H9 (cell line): Measurements from ENCODE around the gene TECRL. TPM values are rescaled to one million over a fixed set of nuclear protein-coding genes. Genes with fewer than 3 reads are reported as not detected.

Experiments
- DNase-seq: peaks from one replicate; pipeline ENCODE4 v3.0.0-alpha.2; 2017
- H2AFZ ChIP-seq: one replicate; pipeline ENCODE4 v1.6.1; 2013; ENCODE audit warnings: mild to moderate bottlenecking, low read length, control low read depth, moderate library complexity
- H2AK5ac ChIP-seq: 2 replicates; pipeline ENCODE4 v1.6.1; 2013; ENCODE audit warnings: low read length, control low read depth, mixed read lengths; ENCODE audit not compliant: insufficient read length
- H2BK120ac ChIP-seq: one replicate; pipeline ENCODE4 v1.6.1; 2013; ENCODE audit warnings: low read depth, mild to moderate bottlenecking, low read length, control low read depth, inconsistent platforms; ENCODE audit not compliant: poor library complexity, severe bottlenecking
- H2BK12ac ChIP-seq: 2 replicates; pipeline ENCODE4 v1.6.1; 2013; ENCODE audit warnings: low read length, control low read depth, mixed read lengths, low read depth; ENCODE audit not compliant: insufficient read length
- H2BK15ac ChIP-seq: 2 replicates; pipeline ENCODE4 v1.6.1; 2013; ENCODE audit warnings: low read depth, low read length, control low read depth
- H2BK20ac ChIP-seq: one replicate; pipeline ENCODE4 v1.6.1; 2013; ENCODE audit warnings: low read depth, mild to moderate bottlenecking, low read length, control low read depth, inconsistent platforms; ENCODE audit not compliant: poor library complexity, severe bottlenecking
- H2BK5ac ChIP-seq: 2 replicates; pipeline ENCODE4 v1.6.1; 2013; ENCODE audit warnings: low read length, control low read depth, mixed read lengths; ENCODE audit not compliant: insufficient read length
- H3K14ac ChIP-seq: 2 replicates; pipeline ENCODE4 v1.6.1; 2013; ENCODE audit warnings: low read length, control low read depth; ENCODE audit not compliant: insufficient read depth
- H3K18ac ChIP-seq: 2 replicates; pipeline ENCODE4 v1.6.1; 2013; ENCODE audit warnings: low read depth, mild to moderate bottlenecking, mixed read lengths, low read length, control low read depth; ENCODE audit not compliant: insufficient read length
- H3K23ac ChIP-seq: 2 replicates; pipeline ENCODE4 v1.6.1; 2013; ENCODE audit warnings: low read length, control low read depth, mixed read lengths, low read depth; ENCODE audit not compliant: insufficient read length
- H3K23me2 ChIP-seq: 2 replicates; pipeline ENCODE4 v1.6.1; 2013; ENCODE audit warnings: low read depth, mild to moderate bottlenecking, mixed read lengths, low read length, control low read depth; ENCODE audit not compliant: insufficient read length, poor library complexity, severe bottlenecking
- H3K27ac ChIP-seq: 2 replicates; pipeline ENCODE4 v1.5.1; 2013; ENCODE audit warnings: low read length, control low read depth, mixed read lengths, low read depth; ENCODE audit not compliant: insufficient read length
- H3K27me3 ChIP-seq: 2 replicates; pipeline ENCODE4 v1.6.1; 2013; ENCODE audit warnings: low read length, control low read depth, inconsistent platforms; ENCODE audit not compliant: insufficient read depth
- H3K4ac ChIP-seq: 2 replicates; pipeline ENCODE4 v1.6.1; 2013; ENCODE audit warnings: low read depth, mild to moderate bottlenecking, control low read depth, inconsistent platforms, low read length, moderate library complexity
- H3K4me1 ChIP-seq: 2 replicates; pipeline ENCODE4 v1.6.1; 2013; ENCODE audit warnings: low read length, control low read depth, inconsistent platforms; ENCODE audit not compliant: insufficient read depth
- H3K4me2 ChIP-seq: 2 replicates; pipeline ENCODE4 v1.6.1; 2013; ENCODE audit warnings: low read length, control low read depth, mixed read lengths; ENCODE audit not compliant: insufficient read length, insufficient read depth
- H3K56ac ChIP-seq: 2 replicates; pipeline ENCODE4 v1.6.1; 2013; ENCODE audit warnings: low read depth, mild to moderate bottlenecking, mixed read lengths, low read length, control low read depth; ENCODE audit not compliant: insufficient read length
- H3K79me1 ChIP-seq: 2 replicates; pipeline ENCODE4 v1.6.1; 2013; ENCODE audit warnings: low read depth, mild to moderate bottlenecking, moderate library complexity, low read length, control low read depth, inconsistent platforms; ENCODE audit not compliant: insufficient read depth, poor library complexity, severe bottlenecking
- H3K79me2 ChIP-seq: 2 replicates; pipeline ENCODE4 v1.6.1; 2013; ENCODE audit warnings: low read length, control low read depth, inconsistent platforms; ENCODE audit not compliant: insufficient read depth
- H3K9ac ChIP-seq: 2 replicates; pipeline ENCODE4 v1.6.1; 2013; ENCODE audit warnings: low read length, control low read depth, mixed read lengths; ENCODE audit not compliant: insufficient read length; ENCODE audit errors: extremely low read depth
- H3K9me3 ChIP-seq: one replicate; pipeline ENCODE4 v1.6.1; 2013; ENCODE audit warnings: low read depth, low read length, inconsistent platforms; ENCODE audit not compliant: control insufficient read depth
- H3T11ph ChIP-seq: one replicate; pipeline ENCODE4 v1.6.1; 2013; ENCODE audit warnings: mild to moderate bottlenecking, low read length, control low read depth, inconsistent platforms
- H4K20me1 ChIP-seq: one replicate; pipeline ENCODE4 v1.6.1; 2013; ENCODE audit not compliant: control insufficient read depth, insufficient read length, insufficient read depth
- H4K5ac ChIP-seq: 2 replicates; pipeline ENCODE4 v1.6.1; 2013; ENCODE audit warnings: low read depth, mild to moderate bottlenecking, mixed read lengths, low read length, control low read depth; ENCODE audit not compliant: insufficient read length
- H4K8ac ChIP-seq: replicated peaks from 2 replicates; pipeline ENCODE4 v1.6.1; 2013; ENCODE audit warnings: low read length, control low read depth, mixed read lengths, low read depth; ENCODE audit not compliant: insufficient read length
- H4K91ac ChIP-seq: 2 replicates; pipeline ENCODE4 v1.6.1; 2013; ENCODE audit warnings: low read depth, mild to moderate bottlenecking, moderate library complexity, mixed read lengths, low read length, control low read depth; ENCODE audit not compliant: insufficient read length
- H3K27ac Mint-ChIP-seq, 3 experiments: 2 replicates in 2 of 3; 3 replicates in 1 of 3; pipeline ENCODE4 v1.8.0; 2020 to 2021; ENCODE audit warnings: mixed read lengths in 3 of 3, mild to moderate bottlenecking in 1 of 3, moderate library complexity in 1 of 3
- H3K27me3 Mint-ChIP-seq: 2 replicates; pipeline ENCODE4 v1.8.0; 2021; ENCODE audit warnings: low read depth, mild to moderate bottlenecking, moderate library complexity, mixed read lengths
- H3K36me3 Mint-ChIP-seq, 3 experiments: 2 replicates in 2 of 3; 3 replicates in 1 of 3; pipeline ENCODE4 v1.8.0; 2020 to 2021; ENCODE audit warnings: low read depth in 3 of 3, mixed read lengths in 3 of 3; ENCODE audit not compliant: insufficient read depth in 1 of 3
- H3K4me1 Mint-ChIP-seq, 2 experiments: 2 replicates each; pipeline ENCODE4 v1.8.0; 2020; ENCODE audit warnings: mixed read lengths in 2 of 2
- H3K4me3 Mint-ChIP-seq, 2 experiments: 2 replicates in 1 of 2; 3 replicates in 1 of 2; pipeline ENCODE4 v1.8.0; 2020 to 2021; ENCODE audit warnings: mild to moderate bottlenecking in 2 of 2, mixed read lengths in 2 of 2, moderate library complexity in 1 of 2
- H3K9me3 Mint-ChIP-seq, 2 experiments: 2 replicates in 1 of 2; 3 replicates in 1 of 2; pipeline ENCODE4 v1.8.0; 2020; ENCODE audit warnings: mild to moderate bottlenecking in 2 of 2, mixed read lengths in 2 of 2, moderate library complexity in 1 of 2
- CTCF ChIP-seq: fragments of 200-600 bp; sonication (generic); conservative IDR thresholded peaks from 3 replicates; pipeline ENCODE4 v1.8.0; 2021; ENCODE audit warnings: antibody characterized with exemption, mild to moderate bottlenecking
- WGBS: extraction: QIAGEN DNeasy Blood & Tissue Kit; methylation state at CpG from one replicate; pipeline ENCODE4 v1.1.7; 2013; ENCODE audit warnings: missing lambda C conversion rate, low lambda C conversion rate, mixed read lengths; ENCODE audit not compliant: insufficient read length; ENCODE audit errors: extremely low coverage; 5-methylcytosine and 5-hydroxymethylcytosine counted together
- total RNA-seq: library from RNA; stranded (reverse); gene quantifications from 2 replicates; pipeline ENCODE4 v1.2.1, GENCODE V29; 2021

Gene TECRL
- total RNA-seq, 1 experiment from 2014 or later, result not detected

GRCh38 chr4:64417974-64418373 lies 8.7 kb upstream of the TECRL start:
- no CpG with 5 or more reads among the region's 1 CpG for WGBS
- Histone ChIP-seq H2BK5ac (no peak overlapping the region), H3K14ac (no peak overlapping the region), H3K9ac (no peak overlapping the region), H4K20me1 (no peaks in the 10 kb centered on the region), H3T11ph (no peak overlapping the region), H3K23me2 (no peaks in the 10 kb centered on the region), H3K27ac (no peak overlapping the region), H3K4me1 (no peaks in the 10 kb centered on the region), H3K4me2 (no peak overlapping the region), H2BK20ac (no peak overlapping the region), H3K18ac (no peak overlapping the region), H3K27me3 (no peaks in the 10 kb centered on the region), H2BK15ac (no peak overlapping the region), H3K9me3 (no peaks in the 10 kb centered on the region), H4K8ac (no peak overlapping the region), H2BK120ac (no peak overlapping the region), H2AK5ac (no peak overlapping the region), H3K79me1 (no peaks in the 10 kb centered on the region), H3K79me2 (no peaks in the 10 kb centered on the region), H2AFZ (no peak overlapping the region), H2BK12ac (no peak overlapping the region), H4K5ac (no peak overlapping the region), H4K91ac (no peak overlapping the region), H3K56ac (no peak overlapping the region), H3K23ac (no peak overlapping the region), H3K4ac (no peak overlapping the region)
- no peak for DNase-seq
- H3K27me3 Mint-ChIP-seq, result no peaks in the 10 kb centered on the region
- no peaks in the 10 kb centered on the region for H3K9me3 Mint-ChIP-seq
- no peak overlapping the region for H3K4me3 Mint-ChIP-seq
- H3K4me1 Mint-ChIP-seq, result peaks cover 3 to 7% of the 10 kb centered on the region in 2 experiments
- TF ChIP-seq CTCF, result no peak
- H3K36me3 Mint-ChIP-seq, result no peaks in the 10 kb centered on the region
- H3K27ac Mint-ChIP-seq, result peak overlapping the region; percentile 7 to 89 (median 49); a peak in 4 of 7 replicates
